Activated naive CD4-positive, alpha-beta T cell treated with anti-CD3 and anti-CD28 coated beads for 36 hours (primary cell): ENCODE results near the gene PGAM2. TPM values are rescaled to one million over a fixed set of nuclear protein-coding genes. Genes with fewer than 3 reads are reported as not detected.
A peak's percentile ranks its signal among the peaks of the same experiment; 100 is the strongest.

ENCODE experiments used
- CTCF ChIA-PET: fragments of 350-600 bp; sonication (Branson Sonifier 250); formaldehyde crosslinking; loops from one replicate; lab custom pipeline; 2021; ENCODE audit warnings: antibody characterized with exemption; lab: Charles Lee
- DNase-seq: peaks from one replicate; pipeline ENCODE4 v3.0.0-alpha.2; 2020
- H3K27ac Mint-ChIP-seq: one replicate; pipeline ENCODE4 v1.8.0; 2021; ENCODE audit warnings: mild to moderate bottlenecking, mixed read lengths
- H3K27me3 Mint-ChIP-seq: one replicate; pipeline ENCODE4 v1.8.0; 2021; ENCODE audit warnings: low read depth, mixed read lengths
- H3K36me3 Mint-ChIP-seq: one replicate; pipeline ENCODE4 v1.8.0; 2021; ENCODE audit warnings: low read depth, mixed read lengths
- H3K4me1 Mint-ChIP-seq: one replicate; pipeline ENCODE4 v1.8.0; 2021; ENCODE audit warnings: low read depth, mixed read lengths
- H3K4me3 Mint-ChIP-seq: one replicate; pipeline ENCODE4 v1.8.0; 2021; ENCODE audit warnings: mild to moderate bottlenecking, moderate library complexity, mixed read lengths
- H3K9me3 Mint-ChIP-seq: one replicate; pipeline ENCODE4 v1.8.0; 2021; ENCODE audit warnings: mixed read lengths
- intact Hi-C: fragments of 100-400 bp; cut with micrococcal nuclease; formaldehyde crosslinking; loops from one replicate; pipeline ENCODE4 v1.15.1; 2023
- total RNA-seq, 2 experiments: library from RNA; stranded (reverse); gene quantifications; one replicate each; pipeline ENCODE4 v1.2.3, GENCODE V29; 2021

Gene PGAM2
- total RNA-seq, 2 experiments from 2014 or later, result 0.24 TPM; not detected in 1

DNA sequence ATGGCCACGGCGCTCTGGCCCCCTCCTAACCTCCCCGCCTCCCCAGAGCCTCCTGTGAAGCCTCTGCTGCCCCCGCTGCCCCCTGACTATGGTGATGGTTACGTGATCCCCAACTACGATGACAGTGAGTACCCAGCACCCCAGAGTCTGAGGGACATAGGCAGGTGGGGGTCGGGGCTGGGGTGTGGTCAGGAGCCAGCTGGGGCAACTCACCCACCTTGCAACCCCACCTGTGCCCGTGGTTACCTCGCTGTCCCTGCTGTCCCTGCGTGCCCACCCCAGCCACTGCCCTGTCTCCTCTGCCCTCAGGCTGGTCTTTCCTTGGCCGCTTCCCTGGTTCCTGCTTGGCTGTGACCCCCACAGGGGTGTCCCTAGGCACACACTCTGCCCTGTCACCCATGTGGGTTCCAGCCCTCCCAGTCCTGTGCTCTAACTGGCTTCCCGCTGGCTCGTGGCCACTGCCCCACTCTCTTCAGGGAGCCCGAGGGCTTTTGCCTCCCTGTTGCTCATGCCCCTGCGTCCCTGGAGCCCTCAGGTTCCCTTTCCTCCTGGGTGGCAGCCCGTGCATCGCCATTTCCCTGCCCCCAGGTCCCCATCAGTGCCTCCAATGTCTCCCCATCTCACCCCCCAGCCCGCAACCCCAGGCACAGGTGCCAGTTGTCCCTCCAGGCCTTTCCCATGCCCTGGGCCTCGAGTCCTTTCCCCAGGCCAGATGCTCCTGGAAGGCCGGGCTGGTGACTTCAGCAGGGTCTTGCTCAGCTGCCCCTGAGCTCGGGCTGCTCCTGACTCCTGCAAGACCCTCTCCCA, 42.8 kb upstream of the PGAM2 start:
- H3K4me1 Mint-ChIP-seq, result peaks cover 14% of the 10 kb centered on the region
- intact Hi-C loops, result no loop called here
- no peak overlapping the region for H3K27ac Mint-ChIP-seq
- H3K27me3 Mint-ChIP-seq, result no peaks in the 10 kb centered on the region
- H3K36me3 Mint-ChIP-seq, result peaks cover 7% of the 10 kb centered on the region
- no peaks in the 10 kb centered on the region for H3K9me3 Mint-ChIP-seq
- no peak for DNase-seq
- CTCF ChIA-PET, result no interaction called here
- no peak overlapping the region for H3K4me3 Mint-ChIP-seq

DNA sequence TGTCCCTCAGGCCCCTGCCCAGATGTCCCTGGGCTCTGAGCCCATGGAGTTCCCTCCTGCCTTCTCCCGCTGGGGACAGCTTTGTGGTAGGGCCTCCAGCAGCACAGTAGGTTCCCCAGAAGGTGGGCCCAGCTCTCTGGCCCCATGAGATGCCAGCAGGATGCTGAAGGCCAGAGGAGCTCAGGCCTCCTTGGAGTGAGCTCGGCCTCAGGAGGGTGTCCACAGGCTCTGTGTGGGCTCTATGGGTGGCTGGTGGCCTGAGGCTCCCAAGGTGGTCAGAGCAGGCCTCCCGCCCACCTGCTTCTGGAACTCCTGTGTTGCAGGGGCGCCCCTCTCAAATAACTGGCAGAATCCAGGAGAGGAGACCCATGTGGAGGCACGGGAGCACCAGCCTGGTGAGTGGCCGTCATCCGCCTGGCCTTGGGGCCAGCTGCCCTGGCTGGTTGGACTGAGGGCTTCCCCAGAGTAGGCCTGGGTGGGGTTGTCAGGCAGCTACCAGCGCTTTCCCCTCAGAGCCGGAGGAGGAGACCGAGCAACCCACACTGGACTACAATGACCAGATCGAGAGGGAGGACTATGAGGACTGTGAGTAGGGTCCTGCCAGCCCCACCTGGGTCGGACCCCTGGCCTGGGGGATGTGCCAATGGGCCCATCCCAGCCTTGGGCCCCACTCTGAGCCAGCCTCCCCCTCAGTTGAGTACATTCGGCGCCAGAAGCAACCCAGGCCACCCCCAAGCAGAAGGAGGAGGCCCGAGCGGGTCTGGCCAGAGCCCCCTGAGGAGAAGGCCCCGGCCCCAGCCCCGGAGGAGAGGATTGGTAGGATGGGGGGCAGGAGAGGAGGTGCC, 42.0 kb upstream of the PGAM2 start:
- no peak overlapping the region for H3K27ac Mint-ChIP-seq
- no peaks in the 10 kb centered on the region for H3K27me3 Mint-ChIP-seq
- H3K36me3 Mint-ChIP-seq, result peaks cover 2% of the 10 kb centered on the region
- H3K9me3 Mint-ChIP-seq, result no peaks in the 10 kb centered on the region
- no peak for DNase-seq
- intact Hi-C loops, result no loop called here
- peaks cover 14% of the 10 kb centered on the region for H3K4me1 Mint-ChIP-seq
- no peak overlapping the region for H3K4me3 Mint-ChIP-seq
- CTCF ChIA-PET, result interaction anchor here (0.8 to 1.1 kb wide), 2 partner anchors 13 to 94 kb away, joined by 3 read pairs; no protein-coding TSS in a partner anchor

DNA sequence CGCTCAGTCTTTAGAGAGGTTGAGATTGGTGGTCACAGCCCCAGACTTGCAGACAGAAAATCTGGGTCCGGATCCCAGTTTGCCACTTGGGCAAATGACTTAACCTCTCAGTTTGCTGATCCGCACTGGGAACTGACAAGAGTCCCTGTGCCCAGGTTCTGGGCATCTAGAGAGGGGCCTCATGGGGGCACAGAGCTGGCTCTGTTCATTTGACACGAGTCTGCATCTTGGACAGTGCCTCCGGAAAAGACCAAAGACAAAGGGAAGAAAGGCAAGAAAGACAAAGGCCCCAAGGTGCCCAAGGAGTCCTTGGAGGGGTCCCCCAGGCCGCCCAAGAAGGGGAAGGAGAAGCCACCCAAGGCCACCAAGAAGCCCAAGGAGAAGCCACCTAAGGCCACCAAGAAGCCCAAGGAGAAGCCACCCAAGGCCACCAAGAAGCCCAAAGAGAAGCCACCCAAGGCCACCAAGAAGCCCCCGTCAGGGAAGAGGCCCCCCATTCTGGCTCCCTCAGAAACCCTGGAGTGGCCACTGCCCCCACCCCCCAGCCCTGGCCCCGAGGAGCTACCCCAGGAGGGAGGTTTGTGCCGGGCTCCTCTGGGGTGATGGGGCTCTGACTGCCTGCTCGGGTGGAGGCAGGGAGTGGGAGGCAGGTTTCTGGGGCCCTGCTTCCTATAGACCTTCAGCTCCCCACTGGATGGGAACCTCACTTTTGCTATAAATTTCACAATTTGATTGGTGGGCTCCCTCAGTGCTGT, 41.1 kb upstream of the PGAM2 start:
- Mint-ChIP-seq H3K4me3 (no peak overlapping the region), H3K27ac (no peak overlapping the region), H3K36me3 (no peaks in the 10 kb centered on the region), H3K9me3 (no peaks in the 10 kb centered on the region), H3K27me3 (no peaks in the 10 kb centered on the region), H3K4me1 (peaks cover 14% of the 10 kb centered on the region)
- intact Hi-C loops, result no loop called here
- no peak for DNase-seq
- CTCF ChIA-PET, result interaction anchor here (0.8 to 1.1 kb wide), 3 partner anchors 9 to 95 kb away, joined by 3 to 5 read pairs (median 3); no protein-coding TSS in a partner anchor

DNA sequence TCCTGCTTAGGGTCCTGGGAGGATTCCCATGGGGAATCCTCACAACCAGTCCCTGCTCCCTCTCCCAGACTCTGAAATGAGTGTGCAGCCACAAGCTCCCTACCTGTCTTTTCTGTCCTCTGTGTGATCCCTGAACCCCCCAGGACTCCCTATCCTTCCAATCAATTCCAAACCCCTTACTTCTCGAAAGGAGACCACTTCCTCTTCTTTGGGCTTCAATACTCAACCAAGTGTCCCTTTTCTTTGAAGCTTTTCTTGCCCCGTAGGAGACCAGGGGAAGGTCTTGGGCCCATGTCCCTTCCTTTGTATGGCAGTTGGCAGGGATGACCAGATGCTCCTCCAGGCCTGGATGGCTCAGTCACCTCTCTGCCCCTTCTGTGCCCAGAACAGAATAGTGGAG, 40.5 kb upstream of the PGAM2 start:
- intact Hi-C loops, result no loop called here
- DNase-seq, result no peak
- peaks cover 14% of the 10 kb centered on the region for H3K4me1 Mint-ChIP-seq
- peak overlapping the region; percentile 2 for H3K27ac Mint-ChIP-seq
- H3K9me3 Mint-ChIP-seq, result no peaks in the 10 kb centered on the region
- no peaks in the 10 kb centered on the region for H3K27me3 Mint-ChIP-seq
- peak overlapping the region; percentile 68 for H3K4me3 Mint-ChIP-seq
- CTCF ChIA-PET, result interaction anchor here (1.0 kb wide), 1 partner anchor 8 kb away, joined by 5 read pairs; no protein-coding TSS in a partner anchor
- no peaks in the 10 kb centered on the region for H3K36me3 Mint-ChIP-seq

DNA sequence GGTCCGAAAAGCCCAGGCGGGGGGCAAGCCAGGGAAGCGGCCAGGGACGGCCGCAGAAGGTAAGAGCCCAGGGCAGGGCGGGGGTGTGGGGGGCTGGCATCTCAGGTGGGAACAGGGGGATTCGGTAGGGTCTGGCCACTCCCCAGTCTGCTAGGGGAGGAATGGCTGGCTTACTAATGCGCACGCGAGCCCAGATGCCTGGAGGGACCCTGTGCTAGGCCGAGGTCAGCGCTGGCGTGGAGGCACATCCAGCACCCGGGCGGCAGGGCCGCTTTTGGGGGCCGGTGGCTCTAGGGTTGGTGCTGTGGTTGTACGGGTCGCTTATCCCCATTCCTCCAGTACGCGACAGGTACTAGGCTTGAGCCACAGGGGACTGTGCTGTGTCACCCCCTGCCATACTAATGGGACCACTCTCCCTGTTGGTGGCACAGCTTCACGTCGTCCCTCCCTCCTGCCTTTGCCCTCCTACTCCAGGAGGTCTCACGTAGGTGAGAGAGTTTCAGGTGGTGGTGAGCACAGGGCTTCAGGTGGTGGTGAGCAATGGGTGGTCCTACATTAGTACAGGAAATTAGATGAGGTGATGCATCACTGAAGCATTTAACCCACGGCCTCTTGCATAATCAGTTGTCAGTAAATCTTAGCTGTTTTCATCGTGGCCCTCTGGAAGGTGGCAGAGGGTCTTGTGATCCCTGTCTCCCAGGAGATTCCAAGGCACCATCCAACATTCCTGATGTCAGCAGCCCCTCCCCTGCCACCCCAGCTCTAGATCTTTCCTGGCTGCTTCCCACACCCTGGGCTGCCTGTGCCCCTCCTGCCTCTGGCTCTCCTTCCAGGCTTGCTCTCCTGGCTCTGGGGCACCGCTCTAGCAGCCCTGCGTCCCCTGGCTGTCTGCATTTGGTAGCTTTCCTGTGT, 39.7 kb upstream of the PGAM2 start:
- intact Hi-C loops, result no loop called here
- peaks cover 14% of the 10 kb centered on the region for H3K4me1 Mint-ChIP-seq
- no peaks in the 10 kb centered on the region for H3K27me3 Mint-ChIP-seq
- H3K36me3 Mint-ChIP-seq, result no peaks in the 10 kb centered on the region
- DNase-seq, result no peak
- no peaks in the 10 kb centered on the region for H3K9me3 Mint-ChIP-seq
- H3K27ac Mint-ChIP-seq, result no peak overlapping the region
- H3K4me3 Mint-ChIP-seq, result peak overlapping the region; percentile 68
- CTCF ChIA-PET, result interaction anchor here (0.6 to 1.0 kb wide), 3 partner anchors 7 to 131 kb away, joined by 3 to 5 read pairs (median 3); no protein-coding TSS in a partner anchor

DNA sequence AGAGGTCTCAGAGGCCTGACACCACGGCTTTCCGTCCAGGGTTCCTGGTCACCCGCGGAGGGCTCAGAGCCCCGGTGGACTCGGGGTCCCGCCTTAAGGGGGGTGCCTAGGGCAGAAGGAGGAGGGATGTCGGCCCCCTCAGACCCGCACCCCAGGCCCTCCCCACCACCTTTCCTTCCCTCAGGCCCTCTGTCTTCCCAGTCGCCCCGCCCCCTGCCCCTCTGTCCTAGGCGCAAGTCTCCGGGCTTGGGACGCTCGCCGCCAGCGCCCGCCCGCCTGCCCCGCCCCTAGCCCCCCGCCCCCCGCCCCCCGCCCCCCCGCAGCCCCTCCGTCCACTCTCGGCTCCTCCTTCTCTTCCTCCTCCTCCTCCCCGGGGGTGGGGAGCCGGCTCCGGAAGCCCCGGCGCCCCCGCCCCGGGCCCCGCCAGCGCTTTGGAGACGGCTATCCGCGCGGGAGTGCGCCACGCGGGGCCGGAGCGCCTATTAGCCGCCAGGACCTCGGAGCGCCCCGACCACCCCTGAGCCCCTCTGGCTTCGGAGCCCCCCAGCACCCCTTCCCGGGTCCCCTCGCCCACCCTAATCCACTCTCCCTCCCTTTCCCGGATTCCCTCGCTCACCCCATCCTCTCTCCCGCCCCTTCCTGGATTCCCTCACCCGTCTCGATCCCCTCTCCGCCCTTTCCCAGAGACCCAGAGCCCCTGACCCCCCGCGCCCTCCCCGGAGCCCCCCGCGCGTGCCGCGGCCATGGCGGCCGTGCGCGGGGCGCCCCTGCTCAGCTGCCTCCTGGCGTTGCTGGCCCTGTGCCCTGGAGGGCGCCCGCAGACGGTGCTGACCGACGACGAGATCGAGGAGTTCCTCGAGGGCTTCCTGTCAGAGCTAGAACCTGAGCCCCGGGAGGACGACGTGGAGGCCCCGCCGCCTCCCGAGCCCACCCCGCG, 38.8 kb upstream of the PGAM2 start, which contains the start of gene AEBP1:
TSS of gene AEBP1 (plus strand) at position 423 of the 937 bp plus-strand sequence. CDS start at position 744, 321 bp downstream.
- H3K4me3 Mint-ChIP-seq, result peak within 1 kb of the TSS; percentile 68
- H3K27ac Mint-ChIP-seq, result no peak within 1 kb of the TSS
- H3K4me1 Mint-ChIP-seq, result peaks cover 14% of the 10 kb centered on the region
- DNase-seq, result peak; percentile 59
- H3K9me3 Mint-ChIP-seq, result no peaks in the 10 kb centered on the region
- H3K27me3 Mint-ChIP-seq, result no peaks in the 10 kb centered on the region
- CTCF ChIA-PET, result interaction anchor here (0.6 to 0.8 kb wide), 2 partner anchors 27 to 130 kb away, joined by 3 read pairs; no protein-coding TSS in a partner anchor
- H3K36me3 Mint-ChIP-seq, result no peaks in the 10 kb centered on the region
- intact Hi-C loops, result no loop called here

DNA sequence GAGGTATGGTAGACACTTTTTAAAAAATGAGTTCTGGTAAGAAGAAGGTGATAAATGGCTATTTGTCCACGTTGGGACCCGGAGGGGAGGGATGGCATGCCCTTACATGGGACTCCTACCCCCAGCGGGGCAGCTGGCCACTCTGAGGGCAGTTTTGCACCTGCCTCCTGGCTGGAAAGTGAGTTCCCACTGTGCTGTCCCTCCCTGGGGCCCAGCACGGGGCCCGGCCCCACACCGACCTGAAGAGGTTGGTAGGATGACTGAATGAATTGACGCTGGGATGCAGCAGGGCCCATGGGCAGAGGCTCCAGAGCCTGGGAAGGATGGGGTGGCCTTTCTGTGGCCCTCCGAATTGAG, 38.2 kb upstream of the PGAM2 start:
- intact Hi-C loops, result no loop called here
- peak overlapping the region; percentile 49 for H3K4me3 Mint-ChIP-seq

DNA sequence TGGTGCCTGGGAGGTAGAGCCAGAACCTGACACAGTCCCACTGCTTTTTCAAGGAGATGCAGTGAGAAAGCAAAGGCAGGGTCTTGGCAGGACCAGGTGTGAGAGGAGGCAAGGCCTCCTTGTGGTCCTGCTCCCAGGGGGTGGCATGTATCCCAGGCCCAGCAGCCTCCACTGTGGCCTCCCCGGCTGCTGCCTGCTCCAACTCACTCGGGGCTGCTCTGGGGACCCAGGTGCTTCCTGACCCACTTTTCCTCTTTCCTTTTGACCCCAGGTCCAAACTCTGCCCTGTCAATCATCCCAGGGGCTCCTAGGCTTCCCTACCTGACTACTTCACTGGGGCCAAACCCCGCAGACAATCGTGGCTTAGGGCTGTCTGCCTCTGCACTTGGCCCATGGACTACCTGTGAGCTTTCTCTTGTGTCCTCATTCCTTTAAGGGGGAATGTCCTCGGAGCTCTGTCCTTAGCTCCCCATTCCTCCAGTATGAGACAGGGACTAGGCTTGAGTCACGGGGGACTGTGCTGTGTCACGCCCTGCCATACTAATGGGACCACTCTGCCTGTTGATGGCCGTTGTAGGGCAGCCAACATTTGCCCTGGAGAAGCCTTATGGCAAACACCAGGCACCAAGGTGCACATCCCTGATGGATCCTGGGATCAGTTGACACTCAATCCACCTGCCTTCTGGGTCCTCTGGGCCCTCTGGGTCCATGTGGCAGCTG, 37.6 kb upstream of the PGAM2 start:
- H3K9me3 Mint-ChIP-seq, result no peaks in the 10 kb centered on the region
- peaks cover 14% of the 10 kb centered on the region for H3K4me1 Mint-ChIP-seq
- H3K4me3 Mint-ChIP-seq, result peak overlapping the region; percentile 49
- CTCF ChIA-PET, result no interaction called here
- intact Hi-C loops, result no loop called here
- no peak overlapping the region for H3K27ac Mint-ChIP-seq
- no peak for DNase-seq
- H3K36me3 Mint-ChIP-seq, result no peaks in the 10 kb centered on the region
- H3K27me3 Mint-ChIP-seq, result no peaks in the 10 kb centered on the region

More for the DNA sequence above, 38.2 kb upstream of the PGAM2 start:
- no peaks in the 10 kb centered on the region for H3K27me3 Mint-ChIP-seq
- no peak for DNase-seq
- H3K4me1 Mint-ChIP-seq, result peaks cover 14% of the 10 kb centered on the region
- no peaks in the 10 kb centered on the region for H3K36me3 Mint-ChIP-seq
- CTCF ChIA-PET, result no interaction called here
- no peak overlapping the region for H3K27ac Mint-ChIP-seq
- H3K9me3 Mint-ChIP-seq, result no peaks in the 10 kb centered on the region

DNA sequence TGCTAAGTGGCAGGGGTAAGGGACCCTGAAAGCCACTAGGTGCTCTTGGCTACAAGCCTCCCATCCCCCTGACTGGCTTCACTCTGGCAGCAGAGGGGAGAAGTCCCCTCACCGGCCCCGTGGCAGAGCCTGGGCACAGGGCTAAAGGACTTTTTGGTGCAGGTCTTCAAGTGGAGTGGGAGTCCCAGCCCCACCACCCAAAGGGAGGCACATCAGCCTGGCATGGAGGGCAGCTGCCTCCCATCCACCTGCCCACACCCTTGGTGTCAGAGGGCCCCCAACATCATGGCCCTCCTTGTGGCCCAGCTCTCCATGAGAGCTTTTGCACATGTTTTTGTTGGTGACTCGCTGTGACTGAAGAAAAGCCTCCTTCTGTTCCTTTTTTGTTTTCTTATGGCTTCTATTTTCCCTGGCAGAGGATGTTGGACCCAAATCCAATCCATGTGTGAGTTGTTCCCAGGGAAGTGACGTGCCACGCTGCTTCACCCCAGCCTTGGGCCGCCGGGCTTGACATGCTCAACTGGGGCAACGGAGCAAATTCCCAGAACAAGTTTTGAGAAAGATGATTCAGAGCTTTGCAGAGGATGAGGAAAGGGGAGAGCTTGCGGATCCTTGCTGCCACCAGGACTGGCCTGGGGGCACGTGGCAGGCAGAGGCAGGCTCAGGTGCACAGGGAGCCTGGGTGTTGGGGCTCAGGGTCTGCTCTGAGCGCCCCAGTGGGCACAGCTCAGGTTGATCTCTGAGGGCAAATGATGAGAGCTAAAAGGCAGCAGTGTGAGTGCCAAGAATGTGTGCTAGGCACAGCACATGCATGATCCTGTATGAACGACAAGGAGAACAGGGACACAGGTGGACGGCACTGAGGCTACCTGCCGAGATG, 36.8 kb upstream of the PGAM2 start:
- H3K27ac Mint-ChIP-seq, result no peak overlapping the region
- no peaks in the 10 kb centered on the region for H3K36me3 Mint-ChIP-seq
- CTCF ChIA-PET, result no interaction called here
- H3K27me3 Mint-ChIP-seq, result no peaks in the 10 kb centered on the region
- H3K4me3 Mint-ChIP-seq, result no peak overlapping the region
- no peak for DNase-seq
- intact Hi-C loops, result no loop called here
- no peaks in the 10 kb centered on the region for H3K9me3 Mint-ChIP-seq
- peaks cover 21% of the 10 kb centered on the region for H3K4me1 Mint-ChIP-seq
